GM23248 (cell line): ENCODE results near the gene KRTAP9-6.

ENCODE experiments used
- EZH2 ChIP-seq: fragments of 200-600 bp; sonication (generic); IDR thresholded peaks from 2 replicates; pipeline ENCODE4 v1.6.1; 2018; ENCODE audit warnings: antibody characterized with exemption, mild to moderate bottlenecking; ENCODE audit not compliant: insufficient read depth, poor library complexity, severe bottlenecking
- EZH2phosphoT487 ChIP-seq: fragments of 200-600 bp; sonication (generic); IDR thresholded peaks from 2 replicates; pipeline ENCODE4 v1.6.1; 2018; ENCODE audit warnings: antibody characterized with exemption, moderate library complexity, mild to moderate bottlenecking, low read depth; ENCODE audit not compliant: insufficient read depth

DNA sequence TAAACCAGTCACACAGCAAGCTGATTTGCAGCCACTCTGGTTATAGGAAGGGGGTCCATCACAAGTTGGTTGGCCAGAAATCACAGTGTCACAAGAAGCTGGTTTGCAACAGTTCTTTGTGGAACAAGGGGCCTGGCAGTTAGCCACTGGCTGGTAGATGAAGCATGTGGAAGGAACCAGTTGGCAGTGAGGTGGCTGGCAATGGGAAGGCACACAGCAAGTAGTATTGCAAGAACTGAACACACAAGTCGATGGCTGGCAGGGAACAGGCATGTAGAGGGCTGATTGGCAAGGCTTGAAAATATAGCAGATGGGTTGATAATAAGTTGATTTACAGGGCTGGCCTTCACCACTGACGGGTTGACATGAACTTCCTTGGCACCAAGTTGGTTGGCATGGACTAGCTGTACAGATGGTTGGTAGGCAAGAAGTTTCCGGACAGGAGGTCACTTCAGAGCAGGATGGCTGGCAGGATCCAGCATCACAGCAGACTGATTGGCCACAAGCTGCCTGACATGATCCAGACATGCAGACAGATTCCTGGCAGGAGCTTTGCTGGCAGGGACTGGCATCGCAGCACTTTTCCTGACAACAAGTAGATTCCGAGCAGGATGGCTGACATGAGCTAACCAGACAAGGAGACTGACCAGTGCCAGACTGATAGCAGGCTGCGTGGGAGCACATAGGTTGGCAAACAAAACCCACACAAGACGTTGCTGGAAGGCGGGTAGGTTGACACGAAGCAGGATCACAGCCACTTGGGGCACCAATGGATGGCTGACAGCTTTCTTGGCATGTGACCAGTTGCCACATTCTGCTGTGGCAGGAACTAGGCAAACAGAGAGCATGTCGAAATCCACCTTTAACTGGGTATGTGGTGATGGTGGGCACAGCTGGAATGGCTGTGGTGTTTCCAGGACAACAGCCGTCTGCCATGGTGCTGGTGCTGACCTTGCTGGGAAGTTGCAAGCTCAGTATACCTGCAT lies 37.0 kb downstream of the KRTAP9-6 start, which contains the start of gene KRTAP29-1:
- no peak for TF ChIP-seq EZH2
- TF ChIP-seq EZH2phosphoT487: no peak
